GM19438 (cell line): Measurements from ENCODE around the gene DOCK2.

Experiments used
- ATAC-seq: cut with Tn5 transposase; IDR thresholded peaks from one replicate; pipeline ENCODE4 v1.9.1; 2021; ENCODE audit warnings: low read depth; ENCODE audit not compliant: unreplicated experiment

Gene DOCK2

GRCh38 chr5:169778622-169779596 lies 141.8 kb downstream of the DOCK2 start:
- peak; percentile 83 for ATAC-seq

- ATAC-seq, result no peak
Measured at GRCh38 chr5:169781420-169782345, 144.6 kb downstream of the DOCK2 start.

GRCh38 chr5:169785771-169786618 lies 148.9 kb downstream of the DOCK2 start:
- ATAC-seq, result no peak

- ATAC-seq, result no peak
Measured at GRCh38 chr5:169788168-169788567, 151.1 kb downstream of the DOCK2 start.

- ATAC-seq, result no peak
Measured at GRCh38 chr5:169789417-169789940, 152.4 kb downstream of the DOCK2 start.

- no peak for ATAC-seq
Measured at GRCh38 chr5:169791251-169791650, 154.2 kb downstream of the DOCK2 start.

GRCh38 chr5:169795338-169795737 lies 158.3 kb downstream of the DOCK2 start:
- no peak for ATAC-seq

- ATAC-seq, result no peak
Measured at GRCh38 chr5:169796731-169797130, 159.7 kb downstream of the DOCK2 start.

GRCh38 chr5:169797577-169797976 lies 160.5 kb downstream of the DOCK2 start:
- ATAC-seq, result no peak

- no peak for ATAC-seq
Measured at GRCh38 chr5:169798438-169798837, 161.4 kb downstream of the DOCK2 start.

GRCh38 chr5:169798906-169799660 lies 162.0 kb downstream of the DOCK2 start:
- ATAC-seq, result no peak

GRCh38 chr5:169801324-169801777 lies 164.3 kb downstream of the DOCK2 start:
- no peak for ATAC-seq

GRCh38 chr5:169801781-169802180 lies 164.7 kb downstream of the DOCK2 start:
- ATAC-seq, result no peak

- no peak for ATAC-seq
Measured at GRCh38 chr5:169803077-169803981, 166.3 kb downstream of the DOCK2 start.

GRCh38 chr5:169804861-169805260 lies 167.8 kb downstream of the DOCK2 start:
- ATAC-seq, result no peak

GRCh38 chr5:169805527-169805934 lies 168.5 kb downstream of the DOCK2 start:
- peak; percentile 79 for ATAC-seq

GRCh38 chr5:169805937-169806700 lies 169.0 kb downstream of the DOCK2 start:
- ATAC-seq, result peak; percentile 48
